Activated CD8-positive, alpha-beta memory T cell treated with anti-CD3 and anti-CD28 coated beads for 48 hours (primary cell): ENCODE data around the gene CENPH.
A peak's percentile ranks its signal among the peaks of the same experiment; 100 is the strongest.
"Not testable (repeated sequence)": the region's sequence is repeated elsewhere in the genome, so short reads cannot be mapped to it uniquely, and the experiment has no call there.

Experiments used
- DNase-seq, 3 experiments: peaks; one replicate each; pipeline ENCODE4 v3.0.0-alpha.2; 2020; ENCODE audit warnings: low read depth in 2 of 3, low spot score in 2 of 3

CENPH gene

GRCh38 chr5:69206528-69207190 is 17.3 kb downstream of the CENPH start:
- no peak for DNase-seq

- no peak for DNase-seq
Measured at GRCh38 chr5:69209602-69210001, 20.2 kb downstream of the CENPH start.

GRCh38 chr5:69211200-69211599 is 21.8 kb downstream of the CENPH start:
- DNase-seq = no peak

- DNase-seq = no peak
Measured at GRCh38 chr5:69212022-69212421, 22.6 kb downstream of the CENPH start.

- no peak for DNase-seq
Measured at GRCh38 chr5:69213513-69214215, 24.3 kb downstream of the CENPH start.

- DNase-seq = no peak
Measured at GRCh38 chr5:69217151-69217511, 27.7 kb downstream of the CENPH start.

- peak; percentile 87 to 89 (median 88) for DNase-seq
Measured at GRCh38 chr5:69217548-69218526, 28.5 kb downstream of the CENPH start.

GRCh38 chr5:69219939-69220338 is 30.6 kb downstream of the CENPH start:
- DNase-seq = no peak

GRCh38 chr5:69220371-69220770 is 31.0 kb downstream of the CENPH start:
- DNase-seq = not testable (repeated sequence)

GRCh38 chr5:69220833-69221232 is 31.4 kb downstream of the CENPH start:
- DNase-seq = not testable (repeated sequence)

- no peak for DNase-seq
Measured at GRCh38 chr5:69224520-69224919, 35.1 kb downstream of the CENPH start.

GRCh38 chr5:69225860-69226259 is 36.5 kb downstream of the CENPH start:
- DNase-seq = no peak

- DNase-seq = no peak
Measured at GRCh38 chr5:69230181-69230580, 40.8 kb downstream of the CENPH start.

GRCh38 chr5:69231281-69231680 is 41.9 kb downstream of the CENPH start:
- no peak for DNase-seq

- DNase-seq = no peak
Measured at GRCh38 chr5:69231851-69232250, 42.5 kb downstream of the CENPH start.

GRCh38 chr5:69234457-69235268 is 45.3 kb downstream of the CENPH start, which contains the start of gene CDK7:
TSS of gene CDK7 (plus strand) at chr5:69234886. CDS start at chr5:69234976, 90 bp downstream.
- DNase-seq = peak; percentile 74 to 84 (median 79)

GRCh38 chr5:69236733-69237132 is 47.4 kb downstream of the CENPH start:
- DNase-seq = not testable (repeated sequence)

- DNase-seq = no peak
Measured at GRCh38 chr5:69237877-69238276, 48.5 kb downstream of the CENPH start.

GRCh38 chr5:69238760-69239251 is 49.4 kb downstream of the CENPH start:
- DNase-seq = no peak

- DNase-seq = no peak
Measured at GRCh38 chr5:69242215-69242927, 53.0 kb downstream of the CENPH start.
